HL-60/S4 (cell line): ENCODE results near the gene OTUD5.

Experiments
- in situ Hi-C: fragments of 300-500 bp; cut with MboI; formaldehyde crosslinking; loops from 2 replicates; pipeline ENCODE4 v1.14.3; 2022; ENCODE audit warnings: low sequenced_read_pairs

Gene OTUD5

GRCh38 chrX:48913605-48914366 is 43.6 kb downstream of the OTUD5 start:
- in situ Hi-C loops, result no loop called here

GRCh38 chrX:48911412-48912182 is 45.8 kb downstream of the OTUD5 start, which contains the start of gene SLC35A2:
Gene SLC35A2 (minus strand): TSS chrX:48911646. CDS start chrX:48911636, 10 bp downstream.
- in situ Hi-C loops, result no loop called here

GRCh38 chrX:48910926-48911411 is 46.4 kb downstream of the OTUD5 start:
- in situ Hi-C loops, result no loop called here

GRCh38 chrX:48909703-48910294 is 47.6 kb downstream of the OTUD5 start:
- in situ Hi-C loops, result no loop called here

- in situ Hi-C loops, result no loop called here
These were observed 48.8 kb downstream of the OTUD5 start for GRCh38 chrX:48908600-48908999.

GRCh38 chrX:48905090-48905790 is 52.2 kb downstream of the OTUD5 start:
- in situ Hi-C loops, result no loop called here

GRCh38 chrX:48904626-48905025 is 52.8 kb downstream of the OTUD5 start:
- in situ Hi-C loops, result no loop called here

GRCh38 chrX:48904180-48904579 is 53.2 kb downstream of the OTUD5 start:
- in situ Hi-C loops, result no loop called here

GRCh38 chrX:48903290-48903689 is 54.1 kb downstream of the OTUD5 start:
- in situ Hi-C loops, result no loop called here

GRCh38 chrX:48902776-48903175 is 54.6 kb downstream of the OTUD5 start:
- in situ Hi-C loops, result no loop called here

GRCh38 chrX:48902135-48902534 is 55.3 kb downstream of the OTUD5 start:
- in situ Hi-C loops, result no loop called here

- in situ Hi-C loops, result no loop called here
These were observed 56.3 kb downstream of the OTUD5 start for GRCh38 chrX:48901069-48901468.

- in situ Hi-C loops, result no loop called here
These were observed 58.4 kb downstream of the OTUD5 start for GRCh38 chrX:48899078-48899410.

GRCh38 chrX:48897625-48898306 is 59.6 kb downstream of the OTUD5 start, which contains the start of the genes PQBP1 and TIMM17B:
Gene PQBP1 (plus strand): TSS chrX:48897930. CDS start chrX:48898510, 580 bp downstream.
Gene TIMM17B (minus strand): TSS chrX:48897768. CDS start chrX:48897749, 19 bp downstream.
- in situ Hi-C loops, result no loop called here

GRCh38 chrX:48897157-48897624 is 60.2 kb downstream of the OTUD5 start:
- in situ Hi-C loops, result no loop called here

- in situ Hi-C loops, result no loop called here
These were observed 60.8 kb downstream of the OTUD5 start for GRCh38 chrX:48896611-48897011.

GRCh38 chrX:48894891-48895290 is 62.5 kb downstream of the OTUD5 start:
- in situ Hi-C loops, result no loop called here

- in situ Hi-C loops, result no loop called here
These were observed 63.7 kb downstream of the OTUD5 start for GRCh38 chrX:48893556-48894348.

- in situ Hi-C loops, result no loop called here
These were observed 64.5 kb downstream of the OTUD5 start for GRCh38 chrX:48892896-48893295.
